Naive B cell (primary cell): ENCODE measurements around the gene LRP2BP. TPM values are rescaled to one million over a fixed set of nuclear protein-coding genes. Genes with fewer than 3 reads are reported as not detected.

Experiments used
- ATAC-seq, 2 donors: fragments of 150-1000 bp; cut with Tn5 transposase; 2 replicates each; pipeline ENCODE4 v1.10.0; 2021; ENCODE audit warnings: low read depth in 2 of 2, mild to moderate bottlenecking in 2 of 2, moderate library complexity in 2 of 2
- DNase-seq: peaks from one replicate; pipeline ENCODE4 v3.0.0; 2022
- H3K27ac Mint-ChIP-seq, 6 donors: one replicate each; pipeline ENCODE4 v1.8.0; 2020 to 2022; ENCODE audit warnings: mild to moderate bottlenecking in 6 of 6, mixed read lengths in 6 of 6, moderate library complexity in 5 of 6, inconsistent platforms in 2 of 6
- H3K27me3 Mint-ChIP-seq, 3 donors: one replicate each; pipeline ENCODE4 v1.8.0; 2021 to 2022; ENCODE audit warnings: mixed read lengths in 3 of 3, mild to moderate bottlenecking in 1 of 3
- H3K36me3 Mint-ChIP-seq, 2 donors: one replicate each; pipeline ENCODE4 v1.8.0; 2020 to 2022; ENCODE audit warnings: mixed read lengths in 2 of 2, inconsistent platforms in 1 of 2, mild to moderate bottlenecking in 1 of 2
- H3K4me1 Mint-ChIP-seq, 3 donors: one replicate each; pipeline ENCODE4 v1.8.0; 2020 to 2022; ENCODE audit warnings: mixed read lengths in 3 of 3, inconsistent platforms in 1 of 3, mild to moderate bottlenecking in 1 of 3, moderate library complexity in 1 of 3
- H3K4me3 Mint-ChIP-seq, 8 donors: one replicate each; pipeline ENCODE4 v1.8.0; 2020 to 2022; ENCODE audit warnings: mild to moderate bottlenecking in 8 of 8, mixed read lengths in 8 of 8, moderate library complexity in 8 of 8, inconsistent platforms in 2 of 8
- H3K9me3 Mint-ChIP-seq, 7 donors: one replicate each; pipeline ENCODE4 v1.8.0; 2020 to 2022; ENCODE audit warnings: mixed read lengths in 7 of 7, mild to moderate bottlenecking in 5 of 7, inconsistent platforms in 2 of 7, moderate library complexity in 1 of 7
- polyA plus RNA-seq, 6 donors: library from polyadenylated mRNA; unstranded; fragments of 300-500 nt; fragmentation: Illumina TruSeq; gene quantifications; one replicate each; pipeline ENCODE4 v1.2.3, GENCODE V29; 2021; ENCODE audit warnings: low read depth in 6 of 6

LRP2BP gene
- polyA plus RNA-seq, 6 donors from 2014 or later: 0.42 to 1.1 (median 0.95) TPM

DNA sequence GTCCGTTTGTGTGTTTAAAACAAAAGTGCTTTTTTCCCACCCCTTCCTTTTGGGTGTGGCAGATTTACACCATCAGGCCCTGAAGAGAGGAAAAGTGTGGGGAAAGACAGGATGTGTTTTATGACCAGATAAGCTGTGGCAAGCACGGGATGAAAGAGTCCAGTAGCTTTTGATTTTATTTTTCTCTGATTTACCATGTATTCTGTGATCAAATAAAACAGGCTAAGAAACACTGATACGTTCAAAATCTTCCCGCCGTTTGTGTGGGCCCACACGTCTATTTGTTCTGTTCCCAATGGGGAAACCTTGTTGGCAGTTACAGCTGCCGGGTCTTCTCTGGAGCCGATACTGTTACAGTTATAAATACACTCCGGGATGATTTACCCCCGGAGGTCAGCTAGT lies 10.8 kb downstream of the LRP2BP start:
- H3K9me3 Mint-ChIP-seq: peaks cover 6 to 17% (median 8%) of the 10 kb centered on the region in 7 donors
- H3K27me3 Mint-ChIP-seq: peaks cover 0 to 8% (median 4%) of the 10 kb centered on the region in 3 donors
- H3K4me1 Mint-ChIP-seq: peaks cover 6 to 9% (median 7%) of the 10 kb centered on the region in 3 donors
- ATAC-seq (no peak), DNase-seq (no peak)
- peaks cover 12% of the 10 kb centered on the region in 2 donors for H3K36me3 Mint-ChIP-seq
- H3K27ac Mint-ChIP-seq: no peak overlapping the region
- peak overlapping the region in 2 of 8 donors; percentile 45 to 54 for H3K4me3 Mint-ChIP-seq

DNA sequence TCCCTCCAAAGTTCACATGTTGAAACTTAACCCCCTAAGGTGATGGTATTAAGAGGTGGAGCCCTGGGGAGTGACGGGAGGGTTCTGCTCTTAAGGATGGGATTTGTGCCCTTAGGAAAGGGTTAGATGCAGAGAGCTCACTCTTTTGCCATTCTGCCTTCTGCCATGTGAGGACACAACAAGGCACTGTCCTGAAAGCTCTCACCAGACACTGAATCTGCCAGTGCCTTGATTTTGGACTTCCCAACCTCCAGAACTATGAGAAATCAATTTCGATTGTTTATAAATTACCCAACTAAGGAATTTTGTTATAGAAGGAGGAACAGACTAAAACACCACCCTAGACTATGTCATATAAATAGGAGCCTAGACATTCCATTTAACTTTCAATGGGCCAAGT lies 11.7 kb downstream of the LRP2BP start:
- Mint-ChIP-seq H3K36me3 (peaks cover 12% of the 10 kb centered on the region in 2 donors), H3K27me3 (peaks cover 0 to 8% (median 4%) of the 10 kb centered on the region in 3 donors), H3K4me1 (peaks cover 6 to 9% (median 7%) of the 10 kb centered on the region in 3 donors), H3K27ac (no peak overlapping the region), H3K9me3 (peaks cover 6 to 17% (median 8%) of the 10 kb centered on the region in 7 donors), H3K4me3 (no peak overlapping the region)
- DNase-seq: no peak
- no peak for ATAC-seq

DNA sequence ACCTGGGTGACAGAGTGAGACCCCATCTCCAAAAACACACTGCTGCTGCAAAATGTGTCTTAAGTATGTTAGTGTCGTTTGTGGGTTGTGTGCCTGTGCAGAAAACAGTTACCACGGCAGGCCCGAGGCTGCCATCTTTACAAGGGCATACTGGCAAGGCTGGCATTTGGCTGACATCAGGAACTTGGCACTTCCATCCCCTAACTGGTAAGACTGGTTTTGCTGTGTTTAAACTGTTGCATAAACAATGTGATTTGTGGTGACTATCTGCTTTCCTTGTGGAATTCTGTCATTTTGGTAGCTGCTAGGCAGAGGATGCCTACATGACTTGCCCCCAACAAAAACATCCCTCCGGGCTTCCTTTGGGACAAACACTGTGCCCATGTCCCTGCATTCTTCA lies 12.3 kb downstream of the LRP2BP start:
- ATAC-seq: no peak

DNA sequence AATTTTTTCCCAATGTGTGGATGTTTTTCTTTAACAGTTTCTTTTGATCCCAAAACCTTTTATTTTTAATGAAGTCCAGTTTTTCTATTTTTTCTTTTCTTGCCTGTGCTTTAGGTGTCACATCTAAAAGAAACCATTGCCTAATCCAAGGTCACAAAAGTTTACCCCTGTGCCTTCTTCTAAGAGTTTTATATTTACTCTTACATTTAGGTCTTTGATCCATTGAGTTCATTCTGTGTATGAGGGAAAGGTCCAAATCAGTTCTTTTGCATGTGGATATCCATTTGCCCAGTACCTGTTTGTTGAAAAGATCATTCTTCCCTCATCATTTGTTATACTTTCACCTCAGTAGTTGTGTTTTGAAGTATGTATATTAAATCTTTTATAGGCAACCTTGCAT lies 13.0 kb downstream of the LRP2BP start:
- Mint-ChIP-seq H3K27me3 (peaks cover 0 to 8% (median 0%) of the 10 kb centered on the region in 3 donors), H3K27ac (no peak overlapping the region), H3K4me3 (no peak overlapping the region), H3K4me1 (peaks cover 6 to 9% (median 7%) of the 10 kb centered on the region in 3 donors), H3K9me3 (peaks cover 6 to 17% (median 8%) of the 10 kb centered on the region in 7 donors), H3K36me3 (peaks cover 12% of the 10 kb centered on the region in 2 donors)
- ATAC-seq (no peak), DNase-seq (no peak)

More for the DNA sequence above, 12.3 kb downstream of the LRP2BP start:
- Mint-ChIP-seq H3K9me3 (peaks cover 6 to 17% (median 8%) of the 10 kb centered on the region in 7 donors), H3K4me3 (no peak overlapping the region), H3K27ac (no peak overlapping the region), H3K4me1 (peaks cover 6 to 9% (median 7%) of the 10 kb centered on the region in 3 donors), H3K36me3 (peaks cover 12% of the 10 kb centered on the region in 2 donors), H3K27me3 (peaks cover 0 to 8% (median 4%) of the 10 kb centered on the region in 3 donors)
- DNase-seq: no peak

DNA sequence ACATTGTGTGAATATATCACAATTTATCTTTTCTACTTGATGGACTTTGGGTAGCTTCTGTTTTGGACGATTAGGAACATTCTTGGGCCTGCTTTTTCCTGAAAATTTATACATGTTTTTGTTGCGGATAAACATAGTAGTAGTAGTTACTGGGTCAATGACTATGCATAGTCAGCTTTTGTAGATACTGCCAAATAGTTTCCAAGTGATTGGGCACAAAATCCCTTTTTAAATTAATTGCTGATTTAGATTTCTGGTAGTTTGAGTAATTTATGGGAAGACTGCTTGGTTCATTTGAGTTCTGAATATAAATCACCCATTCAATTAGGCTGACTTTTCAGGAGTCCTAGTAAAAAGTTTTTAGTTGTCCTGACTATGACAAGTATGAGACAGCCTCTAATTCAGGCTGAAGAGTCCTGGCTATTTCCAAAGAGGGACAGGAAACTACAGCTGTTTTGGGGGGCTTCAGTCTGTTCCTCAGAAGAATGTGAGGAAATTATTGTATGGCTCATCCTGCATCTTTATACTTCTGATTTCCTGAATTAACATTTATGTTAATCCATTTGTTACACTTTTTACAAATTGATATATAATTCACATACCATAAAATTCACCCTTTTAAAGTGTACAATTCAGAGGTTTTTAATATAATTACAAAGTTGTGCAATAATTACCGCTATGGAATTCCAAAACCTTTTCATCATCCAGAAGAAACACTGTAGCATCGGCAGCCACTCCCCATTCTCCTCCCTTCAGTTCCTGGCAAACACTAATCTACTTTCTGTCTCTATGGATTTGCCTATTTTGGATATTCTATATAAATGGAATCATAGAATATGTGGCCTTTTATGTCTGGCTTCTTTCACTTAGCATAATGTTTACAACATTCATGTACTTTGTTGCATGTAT lies 14.2 kb downstream of the LRP2BP start:
- ATAC-seq: no peak
- H3K27ac Mint-ChIP-seq: no peak overlapping the region
- no peak for DNase-seq
- H3K4me3 Mint-ChIP-seq: no peak overlapping the region
- peaks cover 6 to 9% (median 7%) of the 10 kb centered on the region in 3 donors for H3K4me1 Mint-ChIP-seq
- H3K9me3 Mint-ChIP-seq: peaks cover 6 to 17% (median 8%) of the 10 kb centered on the region in 7 donors
- H3K36me3 Mint-ChIP-seq: peaks cover 12% of the 10 kb centered on the region in 2 donors
- peaks cover 0 to 8% (median 0%) of the 10 kb centered on the region in 3 donors for H3K27me3 Mint-ChIP-seq

DNA sequence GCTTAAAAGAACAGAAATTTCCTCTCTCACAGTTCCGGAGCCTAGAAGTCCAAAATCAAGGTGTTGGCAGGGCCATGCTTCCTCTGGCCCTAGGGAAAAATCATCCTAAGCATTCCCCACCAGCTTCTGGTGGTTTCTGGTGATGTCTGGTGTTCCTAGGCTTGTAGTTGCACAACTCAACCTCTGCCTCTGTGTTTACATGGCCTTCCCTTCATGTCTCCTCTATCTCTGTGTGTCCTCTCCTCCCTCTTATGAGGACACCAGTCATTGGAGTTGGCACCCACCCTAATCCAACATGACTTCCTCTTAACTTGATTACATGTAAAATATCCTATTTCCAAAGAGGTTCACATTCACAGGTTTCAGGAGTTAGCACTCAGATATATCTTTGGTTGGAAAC lies 15.4 kb downstream of the LRP2BP start:
- H3K36me3 Mint-ChIP-seq: peaks cover 12% of the 10 kb centered on the region in 2 donors
- no peak overlapping the region for H3K4me3 Mint-ChIP-seq
- peak overlapping the region in 1 of 6 donors; percentile 13 for H3K27ac Mint-ChIP-seq
- ATAC-seq (no peak), DNase-seq (no peak)
- H3K9me3 Mint-ChIP-seq: peaks cover 6 to 17% (median 8%) of the 10 kb centered on the region in 7 donors
- peaks cover 6 to 9% (median 7%) of the 10 kb centered on the region in 3 donors for H3K4me1 Mint-ChIP-seq
- H3K27me3 Mint-ChIP-seq: no peaks in the 10 kb centered on the region

DNA sequence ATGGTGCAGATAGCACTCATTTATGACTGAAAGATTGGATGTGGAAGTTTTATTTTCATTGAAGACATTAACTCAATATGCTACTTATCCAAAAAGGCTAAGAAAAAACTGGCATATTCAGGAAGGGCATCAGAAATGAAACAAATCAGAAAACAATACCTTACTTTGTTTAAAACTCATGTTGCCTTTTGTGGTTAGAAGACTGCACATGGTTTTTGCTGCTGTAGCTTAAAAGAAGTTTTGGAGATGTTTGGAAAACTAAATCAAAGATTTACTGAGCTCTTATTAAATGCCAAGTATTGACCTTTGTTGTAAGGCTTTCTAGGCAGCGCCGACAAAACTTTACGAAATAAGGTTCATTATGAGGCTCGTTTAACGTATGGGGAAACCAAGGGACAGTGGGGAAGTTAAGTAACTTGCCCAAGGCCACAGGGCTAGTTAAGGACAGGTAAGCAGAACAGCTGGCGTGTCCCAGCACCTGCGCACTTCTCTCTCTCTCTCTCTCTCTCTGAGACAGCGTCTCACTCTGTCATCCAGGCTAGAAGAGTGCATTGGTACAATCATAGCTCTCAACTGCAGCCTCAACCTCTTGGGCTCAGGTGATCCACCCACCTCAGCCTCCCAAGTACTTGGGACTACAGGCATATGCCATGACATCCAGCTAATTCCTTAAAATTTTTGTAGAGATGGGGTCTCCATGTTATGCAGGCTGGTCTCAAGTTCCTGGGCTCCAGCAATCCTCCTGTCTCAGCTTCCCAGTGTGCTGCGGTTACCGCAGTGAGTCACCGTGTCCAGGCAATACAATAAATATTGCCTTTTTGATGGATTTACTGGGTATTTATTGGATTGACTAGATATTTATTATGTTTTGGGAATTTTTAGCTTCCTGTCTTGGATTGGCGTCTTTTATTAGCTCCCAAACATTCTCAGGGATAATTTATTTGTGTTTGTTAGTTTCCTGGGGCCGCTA lies 16.1 kb downstream of the LRP2BP start:
- H3K4me3 Mint-ChIP-seq: no peak overlapping the region

DNA sequence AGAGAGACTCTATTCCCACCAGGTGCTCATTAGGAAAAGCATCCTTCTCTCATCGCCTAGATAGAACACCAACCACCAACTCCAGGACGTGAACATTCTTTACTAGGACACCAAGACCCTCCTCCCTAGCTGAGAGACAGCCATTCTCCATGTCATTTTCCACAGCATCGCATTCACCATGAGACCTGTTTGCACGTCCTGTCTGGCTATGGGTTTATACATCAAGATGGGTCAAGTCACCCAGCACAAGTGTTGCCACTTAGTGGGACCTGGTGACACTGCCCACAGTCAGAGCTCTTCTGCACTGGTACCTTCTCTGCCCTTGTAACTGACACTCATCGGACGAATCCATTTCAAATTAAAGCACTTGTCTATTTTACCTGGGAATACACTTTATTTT lies 17.5 kb downstream of the LRP2BP start:
- peaks cover 12% of the 10 kb centered on the region in 2 donors for H3K36me3 Mint-ChIP-seq
- DNase-seq: no peak
- H3K4me1 Mint-ChIP-seq: peaks cover 0 to 3% (median 3%) of the 10 kb centered on the region in 3 donors
- no peaks in the 10 kb centered on the region for H3K27me3 Mint-ChIP-seq
- H3K27ac Mint-ChIP-seq: peak overlapping the region in 1 of 6 donors; percentile 42
- peaks cover 4 to 17% (median 8%) of the 10 kb centered on the region in 7 donors for H3K9me3 Mint-ChIP-seq
- ATAC-seq: no peak
- H3K4me3 Mint-ChIP-seq: no peak overlapping the region

More for the DNA sequence above, 16.1 kb downstream of the LRP2BP start:
- DNase-seq: no peak
- Mint-ChIP-seq H3K4me1 (peaks cover 0 to 3% (median 3%) of the 10 kb centered on the region in 3 donors), H3K9me3 (peaks cover 6 to 17% (median 8%) of the 10 kb centered on the region in 7 donors), H3K36me3 (peaks cover 12% of the 10 kb centered on the region in 2 donors), H3K27ac (peak overlapping the region in 2 of 6 donors; percentile 13 to 59), H3K27me3 (no peaks in the 10 kb centered on the region)
- no peak for ATAC-seq

DNA sequence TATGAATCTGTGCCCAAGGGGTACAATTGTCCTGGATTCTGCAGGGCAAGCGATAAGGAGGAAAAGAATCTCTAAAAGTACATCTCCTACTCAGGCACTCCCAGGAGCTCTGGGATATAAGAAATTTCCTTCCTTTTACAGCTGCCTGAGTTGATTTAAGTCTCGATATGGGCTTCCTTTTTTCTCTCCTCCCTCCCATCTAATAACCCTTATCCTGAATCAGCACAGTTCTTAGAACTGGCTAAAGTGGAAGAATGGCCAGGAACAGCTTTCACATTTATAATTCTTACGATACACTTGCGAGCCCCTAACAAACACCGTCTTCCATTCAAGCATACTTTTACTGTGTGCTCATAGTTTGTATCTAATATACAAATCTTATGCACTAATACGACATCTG lies 21.2 kb downstream of the LRP2BP start:
- Mint-ChIP-seq H3K36me3 (peaks cover 0 to 6% of the 10 kb centered on the region in 2 donors), H3K9me3 (no peaks in the 10 kb centered on the region), H3K4me3 (no peak overlapping the region), H3K27ac (peak overlapping the region in 2 of 6 donors; percentile 1 to 92), H3K27me3 (no peaks in the 10 kb centered on the region), H3K4me1 (peaks cover 0 to 7% (median 0%) of the 10 kb centered on the region in 3 donors)
- ATAC-seq (no peak), DNase-seq (no peak)

DNA sequence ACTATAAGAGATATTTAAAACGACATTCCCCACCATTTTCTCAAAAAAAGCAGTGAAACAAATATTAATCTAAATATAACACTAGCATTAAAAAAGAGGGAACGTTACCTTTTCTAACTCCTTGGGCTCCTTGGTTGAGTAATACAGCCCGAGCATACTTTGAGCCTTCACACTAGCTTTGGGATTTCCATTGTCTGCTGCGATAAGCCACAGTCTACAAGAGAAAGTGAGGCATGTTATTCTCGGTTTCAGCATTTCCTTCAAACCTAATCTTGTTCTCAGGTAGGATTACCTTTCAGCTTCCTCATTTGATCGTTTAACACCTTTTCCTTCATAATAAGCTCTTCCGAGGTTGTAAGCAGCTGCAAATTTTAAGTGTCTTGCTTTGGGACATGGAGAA lies 21.7 kb downstream of the LRP2BP start:
- Mint-ChIP-seq H3K9me3 (no peaks in the 10 kb centered on the region), H3K36me3 (peaks cover 0 to 6% of the 10 kb centered on the region in 2 donors), H3K4me1 (peaks cover 0 to 7% (median 0%) of the 10 kb centered on the region in 3 donors), H3K4me3 (no peak overlapping the region), H3K27me3 (no peaks in the 10 kb centered on the region), H3K27ac (peak overlapping the region in 3 of 6 donors; percentile 1 to 68 (median 54))
- no peak for DNase-seq
- ATAC-seq: no peak

DNA sequence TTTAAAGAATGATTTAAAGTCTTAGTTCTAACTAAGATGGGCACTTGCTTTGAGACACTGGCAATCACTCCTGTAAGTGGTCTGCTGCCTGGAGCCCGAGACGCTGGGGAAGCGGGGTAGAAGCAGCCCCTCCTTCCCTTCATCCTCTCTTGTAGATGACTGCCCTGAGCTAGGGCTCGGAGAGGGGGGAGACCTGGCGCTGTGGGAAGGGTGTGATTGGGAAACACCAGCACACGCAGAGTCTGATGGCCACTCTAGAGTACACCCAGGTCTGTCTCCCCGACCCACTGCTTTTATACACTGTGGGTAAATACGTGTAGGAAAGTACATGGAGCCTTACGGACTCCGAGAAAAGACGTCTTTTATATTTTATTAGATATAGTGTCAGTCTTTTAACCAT lies 24.0 kb downstream of the LRP2BP start:
- no peak overlapping the region for H3K27ac Mint-ChIP-seq
- no peak for DNase-seq
- no peaks in the 10 kb centered on the region for H3K27me3 Mint-ChIP-seq
- H3K36me3 Mint-ChIP-seq: peaks cover 0 to 10% of the 10 kb centered on the region in 2 donors
- no peak for ATAC-seq
- H3K9me3 Mint-ChIP-seq: no peaks in the 10 kb centered on the region
- peaks cover 0 to 7% (median 0%) of the 10 kb centered on the region in 3 donors for H3K4me1 Mint-ChIP-seq
- no peak overlapping the region for H3K4me3 Mint-ChIP-seq

DNA sequence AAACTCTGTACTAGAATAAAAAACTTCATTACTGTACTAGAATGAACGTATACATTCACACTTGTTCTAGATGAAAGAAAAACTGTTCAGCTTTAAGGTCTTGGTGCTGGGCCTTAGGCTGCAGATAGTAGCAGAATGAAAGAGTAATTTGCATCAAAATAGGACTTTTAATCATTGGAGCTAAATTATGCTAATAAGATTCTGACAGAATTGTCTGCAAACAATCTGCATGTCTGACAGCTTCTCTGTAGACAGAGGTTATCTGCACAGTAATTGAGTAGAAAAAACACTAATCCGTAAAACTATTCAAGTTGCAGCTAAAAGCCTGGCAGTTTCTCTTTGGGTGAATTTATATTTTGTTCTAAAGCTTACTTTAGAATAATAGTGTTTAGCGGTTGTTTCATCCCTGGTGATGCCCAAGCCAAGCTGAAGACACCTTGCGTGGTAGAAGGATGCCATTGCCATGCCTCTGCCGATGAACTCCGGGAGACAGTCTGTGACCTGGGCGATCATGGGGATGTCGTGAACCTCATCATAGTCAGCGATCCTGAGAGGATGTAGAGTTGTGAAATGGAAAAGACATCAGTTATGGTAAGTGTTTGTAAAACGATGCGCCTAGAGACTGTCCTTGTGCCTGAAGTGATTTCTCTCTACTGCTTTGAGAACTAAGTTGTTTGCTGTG lies 25.3 kb downstream of the LRP2BP start:
- DNase-seq (no peak), ATAC-seq (no peak)
- Mint-ChIP-seq H3K4me1 (peaks cover 0 to 3% (median 0%) of the 10 kb centered on the region in 3 donors), H3K36me3 (peaks cover 0 to 10% of the 10 kb centered on the region in 2 donors), H3K27me3 (no peaks in the 10 kb centered on the region), H3K27ac (peak overlapping the region in 2 of 6 donors; percentile 6 to 53), H3K9me3 (no peaks in the 10 kb centered on the region), H3K4me3 (no peak overlapping the region)
